CD4-positive, alpha-beta T cell (primary cell): Measurements from ENCODE around the gene TM4SF20. TPM values are rescaled to one million over a fixed set of nuclear protein-coding genes. Genes with fewer than 3 reads are reported as not detected.
"Not testable (repeated sequence)": the region's sequence is repeated elsewhere in the genome, so short reads cannot be mapped to it uniquely, and the experiment has no call there.

Experiments
- ATAC-seq: fragments of 200-7000 bp; cut with Tn5 transposase; one replicate; pipeline ENCODE4 v1.10.0; 2022; ENCODE audit warnings: mild to moderate bottlenecking; ENCODE audit not compliant: poor library complexity
- CTCF ChIA-PET: fragments of 350-600 bp; sonication (Branson Sonifier 250); formaldehyde crosslinking; loops from one replicate; lab custom pipeline; 2021; ENCODE audit warnings: antibody characterized with exemption, inconsistent platforms; lab: Charles Lee
- POLR2A ChIA-PET: fragments of 350-600 bp; sonication (Branson Sonifier 250); formaldehyde crosslinking; loops from one replicate; lab custom pipeline; 2021; ENCODE audit warnings: antibody characterized with exemption, inconsistent platforms; lab: Charles Lee
- DNase-seq, 14 experiments: peaks; one replicate each; pipeline ENCODE4 v3.0.0-alpha.2; 2013 to 2020; ENCODE audit warnings: mixed read lengths in 2 of 14
- H3K27ac ChIP-seq, 2 donors: one replicate each; pipeline versions ENCODE4 v1.5.1 to v1.7.0; 2013; ENCODE audit warnings: low read length in 2 of 2, low read depth in 1 of 2, mild to moderate bottlenecking in 1 of 2
- H3K27me3 ChIP-seq, 2 experiments: 1 replicate in 1 of 2; 2 replicates in 1 of 2; pipeline versions ENCODE4 v1.6.1 to v1.7.0; 2013; ENCODE audit warnings: low read length in 2 of 2, control low read depth in 1 of 2, mild to moderate bottlenecking in 1 of 2, moderate library complexity in 1 of 2; ENCODE audit not compliant: insufficient read depth in 2 of 2, control insufficient read depth in 1 of 2
- H3K36me3 ChIP-seq: one replicate; pipeline ENCODE4 v1.6.1; 2013; ENCODE audit warnings: low read length, control low read depth; ENCODE audit not compliant: insufficient read depth
- H3K4me1 ChIP-seq: one replicate; pipeline ENCODE4 v1.6.1; 2013; ENCODE audit warnings: low read length, control low read depth; ENCODE audit not compliant: insufficient read depth
- H3K4me3 ChIP-seq: one replicate; pipeline ENCODE4 v1.5.1; 2013; ENCODE audit warnings: mild to moderate bottlenecking, low read length, moderate library complexity
- H3K9me3 ChIP-seq, 2 experiments: 1 replicate in 1 of 2; 2 replicates in 1 of 2; pipeline versions ENCODE4 v1.6.1 to v1.7.0; 2013; ENCODE audit warnings: low read length in 2 of 2, mild to moderate bottlenecking in 2 of 2, control low read depth in 1 of 2, moderate library complexity in 1 of 2; ENCODE audit not compliant: control insufficient read depth in 1 of 2, insufficient read depth in 1 of 2
- H3K27ac Mint-ChIP-seq: one replicate; pipeline ENCODE4 v1.8.0; 2020; ENCODE audit warnings: mixed read lengths
- H3K27me3 Mint-ChIP-seq: one replicate; pipeline ENCODE4 v1.8.0; 2021; ENCODE audit warnings: mixed read lengths
- H3K36me3 Mint-ChIP-seq: one replicate; pipeline ENCODE4 v1.8.0; 2021; ENCODE audit warnings: low read depth, mixed read lengths
- H3K4me1 Mint-ChIP-seq: one replicate; pipeline ENCODE4 v1.8.0; 2021; ENCODE audit warnings: low read depth, mixed read lengths
- H3K4me3 Mint-ChIP-seq: one replicate; pipeline ENCODE4 v1.8.0; 2020; ENCODE audit warnings: mild to moderate bottlenecking, mixed read lengths
- H3K9me3 Mint-ChIP-seq: one replicate; pipeline ENCODE4 v1.8.0; 2020; ENCODE audit warnings: mixed read lengths
- intact Hi-C, 2 experiments: fragments of 100-400 bp; cut with DNase I in 1 of 2; cut with micrococcal nuclease in 1 of 2; formaldehyde crosslinking; loops; one replicate each; pipeline versions ENCODE4 v1.15.1 to v1.9.0; 2023 to 2025; cut with DNase I, micrococcal nuclease
- total RNA-seq, 174 experiments: library from RNA in 2 of 174; stranded (reverse) in 2 of 174; gene quantifications; one replicate each; pipeline ENCODE4 v1.2.3 and lab custom pipeline; 2021 to 2026
- TF ChIP-seq, protein P1 (sequence below): fragments of 200-600 bp; IDR thresholded peaks from one replicate; pipeline ENCODE4 v1.8.0; 2022; ENCODE audit warnings: antibody characterized with exemption, mild to moderate bottlenecking

The TM4SF20 gene
- total RNA-seq, 2 experiments from 2014 or later = not detected

DNA sequence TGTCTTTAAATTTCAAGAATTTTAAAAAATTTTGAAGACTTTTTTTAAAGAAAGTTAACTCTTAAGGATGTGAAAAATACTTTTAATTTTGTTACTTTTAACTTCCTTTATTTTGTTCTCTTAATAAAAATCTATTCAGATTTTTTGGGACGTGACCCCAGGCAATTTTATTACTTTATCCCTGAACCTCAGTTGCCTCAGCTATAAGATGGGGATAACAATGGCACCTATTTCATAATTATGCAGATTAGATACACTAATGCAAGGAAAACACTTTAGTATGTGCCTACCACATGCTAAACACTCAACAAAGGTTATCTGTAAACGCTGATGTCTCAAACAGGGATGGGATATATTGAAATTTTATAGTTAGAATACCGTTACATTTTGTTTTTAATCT, 10.1 kb upstream of the TM4SF20 start:
- no peaks in the 10 kb centered on the region for H3K4me1 ChIP-seq
- no peaks in the 10 kb centered on the region for H3K36me3 ChIP-seq
- DNase-seq = no peak
- no peaks in the 10 kb centered on the region for H3K4me1 Mint-ChIP-seq
- no peaks in the 10 kb centered on the region for H3K9me3 Mint-ChIP-seq
- H3K27ac ChIP-seq = no peak overlapping the region
- no peaks in the 10 kb centered on the region for H3K9me3 ChIP-seq
- TF ChIP-seq, protein P1, sequence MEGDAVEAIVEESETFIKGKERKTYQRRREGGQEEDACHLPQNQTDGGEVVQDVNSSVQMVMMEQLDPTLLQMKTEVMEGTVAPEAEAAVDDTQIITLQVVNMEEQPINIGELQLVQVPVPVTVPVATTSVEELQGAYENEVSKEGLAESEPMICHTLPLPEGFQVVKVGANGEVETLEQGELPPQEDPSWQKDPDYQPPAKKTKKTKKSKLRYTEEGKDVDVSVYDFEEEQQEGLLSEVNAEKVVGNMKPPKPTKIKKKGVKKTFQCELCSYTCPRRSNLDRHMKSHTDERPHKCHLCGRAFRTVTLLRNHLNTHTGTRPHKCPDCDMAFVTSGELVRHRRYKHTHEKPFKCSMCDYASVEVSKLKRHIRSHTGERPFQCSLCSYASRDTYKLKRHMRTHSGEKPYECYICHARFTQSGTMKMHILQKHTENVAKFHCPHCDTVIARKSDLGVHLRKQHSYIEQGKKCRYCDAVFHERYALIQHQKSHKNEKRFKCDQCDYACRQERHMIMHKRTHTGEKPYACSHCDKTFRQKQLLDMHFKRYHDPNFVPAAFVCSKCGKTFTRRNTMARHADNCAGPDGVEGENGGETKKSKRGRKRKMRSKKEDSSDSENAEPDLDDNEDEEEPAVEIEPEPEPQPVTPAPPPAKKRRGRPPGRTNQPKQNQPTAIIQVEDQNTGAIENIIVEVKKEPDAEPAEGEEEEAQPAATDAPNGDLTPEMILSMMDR = no peak
- POLR2A ChIA-PET = no interaction called here
- H3K27me3 Mint-ChIP-seq = no peaks in the 10 kb centered on the region
- H3K4me3 ChIP-seq = no peak overlapping the region
- no peak overlapping the region for H3K4me3 Mint-ChIP-seq
- intact Hi-C loops = no loop called here
- ATAC-seq = no peak
- no peak overlapping the region for H3K27ac Mint-ChIP-seq
- CTCF ChIA-PET = no interaction called here
- H3K36me3 Mint-ChIP-seq = no peaks in the 10 kb centered on the region
- H3K27me3 ChIP-seq = peaks cover 0 to 2% of the 10 kb centered on the region in 2 experiments

DNA sequence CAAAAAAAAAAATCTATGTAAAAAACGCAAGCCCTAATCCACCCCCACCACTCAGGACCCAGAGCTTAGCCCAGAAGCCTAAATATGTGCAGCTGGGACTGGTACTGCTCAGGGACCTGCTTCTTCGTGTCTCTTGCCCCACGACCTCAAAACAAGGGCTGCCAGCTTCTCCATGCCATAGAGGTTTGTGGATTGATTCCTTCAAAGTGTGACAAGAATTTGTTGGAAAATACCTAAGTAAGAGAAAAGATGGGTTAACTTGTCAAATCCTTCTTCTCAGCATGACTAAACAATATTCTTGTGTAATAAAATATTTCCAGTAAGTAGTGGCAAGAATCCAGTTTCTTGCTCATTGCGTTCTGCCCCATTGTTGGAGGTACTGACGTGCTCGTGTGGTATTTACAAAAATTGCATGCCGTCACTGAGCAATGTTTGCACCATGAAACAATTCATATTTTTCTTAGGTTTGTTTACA, 9.5 kb upstream of the TM4SF20 start:
- ATAC-seq = no peak
- H3K27ac Mint-ChIP-seq = no peak overlapping the region
- no peak for DNase-seq
- peaks cover 0 to 2% of the 10 kb centered on the region in 2 experiments for H3K27me3 ChIP-seq
- CTCF ChIA-PET = no interaction called here
- H3K27me3 Mint-ChIP-seq = peaks cover 4% of the 10 kb centered on the region
- H3K9me3 ChIP-seq = no peaks in the 10 kb centered on the region
- TF ChIP-seq, protein P1 = no peak
- H3K36me3 ChIP-seq = no peaks in the 10 kb centered on the region
- intact Hi-C loops = no loop called here
- H3K4me3 Mint-ChIP-seq = no peak overlapping the region
- H3K4me1 Mint-ChIP-seq = no peaks in the 10 kb centered on the region
- H3K4me3 ChIP-seq = no peak overlapping the region
- POLR2A ChIA-PET = no interaction called here
- no peaks in the 10 kb centered on the region for H3K36me3 Mint-ChIP-seq
- H3K9me3 Mint-ChIP-seq = no peaks in the 10 kb centered on the region
- H3K4me1 ChIP-seq = no peaks in the 10 kb centered on the region
- no peak overlapping the region for H3K27ac ChIP-seq

DNA sequence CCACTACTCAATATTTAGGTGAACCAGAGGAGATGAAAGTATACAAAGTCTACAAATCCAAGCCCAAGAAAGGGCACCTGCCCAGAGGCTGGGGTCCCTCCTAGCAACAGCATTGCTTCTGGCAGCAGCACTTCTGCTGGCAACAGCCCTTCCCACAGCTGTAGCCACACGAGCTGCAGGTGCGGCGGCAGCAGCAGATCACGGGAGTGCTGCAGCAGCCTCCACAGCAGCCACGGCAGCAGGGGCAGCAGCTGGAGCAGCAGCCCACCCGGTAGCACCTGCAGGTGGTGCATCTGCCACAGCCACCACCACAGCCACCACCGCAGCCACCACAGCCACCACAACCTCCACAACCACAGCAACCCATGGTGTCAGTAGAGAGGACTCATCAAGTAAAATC, 8.5 kb upstream of the TM4SF20 start, which contains the start of gene SCYGR1:
TSS of gene SCYGR1 (minus strand) at position 367 of the 400 bp plus-strand sequence. CDS start at position 367, 0 bp downstream.
- CTCF ChIA-PET, intact Hi-C loops, H3K9me3 ChIP-seq, H3K27ac ChIP-seq, H3K27me3 Mint-ChIP-seq, H3K4me3 ChIP-seq, DNase-seq, H3K4me3 Mint-ChIP-seq, H3K36me3 Mint-ChIP-seq, ATAC-seq, H3K4me1 ChIP-seq, H3K27me3 ChIP-seq, H3K9me3 Mint-ChIP-seq, H3K27ac Mint-ChIP-seq, H3K36me3 ChIP-seq, POLR2A ChIA-PET, H3K4me1 Mint-ChIP-seq: not testable (repeated sequence)

DNA sequence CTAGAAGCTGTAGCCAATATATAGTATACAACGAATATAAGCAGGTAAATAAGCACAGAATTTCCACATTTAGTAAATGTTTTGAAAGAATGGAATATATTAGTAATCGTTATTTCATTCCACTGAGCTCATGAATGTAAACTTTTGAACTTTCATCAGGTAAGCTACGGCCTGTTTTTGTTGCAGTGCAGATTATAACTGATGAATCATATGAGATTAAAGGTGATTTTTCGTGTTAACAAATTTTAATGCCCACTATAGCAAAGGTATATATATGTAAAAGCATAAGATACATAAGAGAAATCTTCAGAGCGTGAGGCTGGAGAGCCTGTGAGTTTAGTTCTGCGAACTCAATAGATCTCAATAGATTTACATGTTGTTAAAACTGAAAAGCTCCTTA, 7.5 kb upstream of the TM4SF20 start:
- H3K27ac Mint-ChIP-seq = no peak overlapping the region
- CTCF ChIA-PET = interaction anchor here (0.5 kb wide), 1 partner anchor 13 kb away, joined by 4 read pairs; no protein-coding TSS in a partner anchor
- no peak overlapping the region for H3K4me3 Mint-ChIP-seq
- no peaks in the 10 kb centered on the region for H3K9me3 Mint-ChIP-seq
- H3K4me1 Mint-ChIP-seq = no peaks in the 10 kb centered on the region
- ATAC-seq (no peak), DNase-seq (no peak)
- Histone ChIP-seq H3K36me3 (no peaks in the 10 kb centered on the region), H3K4me3 (no peak overlapping the region), H3K27ac (no peak overlapping the region), H3K27me3 (peaks cover 0 to 2% of the 10 kb centered on the region in 2 experiments), H3K4me1 (no peaks in the 10 kb centered on the region), H3K9me3 (no peaks in the 10 kb centered on the region)
- POLR2A ChIA-PET = no interaction called here
- H3K36me3 Mint-ChIP-seq = no peaks in the 10 kb centered on the region
- intact Hi-C loops = no loop called here
- H3K27me3 Mint-ChIP-seq = peaks cover 10% of the 10 kb centered on the region
- TF ChIP-seq, protein P1 = no peak
